Measurements from ENCODE around the gene CAMTA1. TPM values are rescaled to one million over a fixed set of nuclear protein-coding genes. Genes with fewer than 3 reads are reported as not detected.

CAMTA1 gene
- total RNA-seq, 4 donors from 2014 or later, result 45.3 to 68.9 (median 62.0) TPM

DNA sequence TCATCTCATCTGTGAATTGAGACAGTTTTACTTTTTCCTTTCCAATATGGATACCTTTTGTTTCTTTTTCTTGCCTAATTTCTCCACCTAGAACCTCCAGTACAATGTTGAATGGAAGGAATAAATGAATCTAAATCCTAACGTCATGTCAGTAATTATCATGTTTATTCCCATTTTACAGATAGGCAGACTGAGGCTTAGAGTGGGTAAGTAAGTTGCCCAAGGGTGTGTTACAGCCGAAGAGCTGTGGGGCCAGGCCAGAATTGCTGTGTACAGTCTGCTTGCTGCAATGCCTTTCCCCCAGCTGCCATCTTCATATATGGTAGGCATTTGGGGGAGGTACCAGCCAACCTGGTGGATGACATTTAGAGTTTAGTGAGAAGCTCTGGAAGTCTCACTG, 162.7 kb downstream of the CAMTA1 start:
- DNase-seq (ENCODE audit: low spot score), result no peak
- ATAC-seq (ENCODE audit: low FRiP score), result no peak
- TF ChIP-seq, protein P1, sequence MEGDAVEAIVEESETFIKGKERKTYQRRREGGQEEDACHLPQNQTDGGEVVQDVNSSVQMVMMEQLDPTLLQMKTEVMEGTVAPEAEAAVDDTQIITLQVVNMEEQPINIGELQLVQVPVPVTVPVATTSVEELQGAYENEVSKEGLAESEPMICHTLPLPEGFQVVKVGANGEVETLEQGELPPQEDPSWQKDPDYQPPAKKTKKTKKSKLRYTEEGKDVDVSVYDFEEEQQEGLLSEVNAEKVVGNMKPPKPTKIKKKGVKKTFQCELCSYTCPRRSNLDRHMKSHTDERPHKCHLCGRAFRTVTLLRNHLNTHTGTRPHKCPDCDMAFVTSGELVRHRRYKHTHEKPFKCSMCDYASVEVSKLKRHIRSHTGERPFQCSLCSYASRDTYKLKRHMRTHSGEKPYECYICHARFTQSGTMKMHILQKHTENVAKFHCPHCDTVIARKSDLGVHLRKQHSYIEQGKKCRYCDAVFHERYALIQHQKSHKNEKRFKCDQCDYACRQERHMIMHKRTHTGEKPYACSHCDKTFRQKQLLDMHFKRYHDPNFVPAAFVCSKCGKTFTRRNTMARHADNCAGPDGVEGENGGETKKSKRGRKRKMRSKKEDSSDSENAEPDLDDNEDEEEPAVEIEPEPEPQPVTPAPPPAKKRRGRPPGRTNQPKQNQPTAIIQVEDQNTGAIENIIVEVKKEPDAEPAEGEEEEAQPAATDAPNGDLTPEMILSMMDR (IDR thresholded peaks at IDR 0.05), result no peak

DNA sequence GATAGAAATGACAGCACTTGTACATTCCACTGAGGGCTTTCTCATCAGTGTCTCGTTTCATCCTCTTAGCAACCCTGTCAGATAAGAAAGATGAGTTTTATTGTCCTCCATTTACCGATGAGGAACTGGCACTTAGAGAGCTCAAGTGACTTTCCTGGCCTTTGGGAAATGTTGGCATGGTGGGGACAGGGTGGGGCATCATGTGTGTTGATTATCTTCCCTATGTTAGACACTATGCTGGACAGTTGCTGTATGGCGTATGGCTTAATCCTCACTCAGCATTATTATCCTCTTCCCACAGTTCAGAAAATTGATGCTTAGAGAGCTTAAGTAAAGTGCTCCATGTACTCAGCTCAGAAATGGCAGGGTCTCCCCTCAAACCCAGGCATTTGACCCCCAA, 163.2 kb downstream of the CAMTA1 start:
- TF ChIP-seq, protein P1 (IDR thresholded peaks at IDR 0.05), result no peak
- no peak for ATAC-seq (ENCODE audit: low FRiP score)

GRCh38 chr1:6948861-6949260, 163.6 kb downstream of the CAMTA1 start:
- DNase-seq (ENCODE audit: low spot score) (no peak), ATAC-seq (ENCODE audit: low FRiP score) (no peak)
- TF ChIP-seq, protein P1 (IDR thresholded peaks at IDR 0.05), result no peak

More for the DNA sequence above, 163.2 kb downstream of the CAMTA1 start:
- no peak for DNase-seq (ENCODE audit: low spot score)

GRCh38 chr1:6950001-6950765, 164.9 kb downstream of the CAMTA1 start:
- ATAC-seq (ENCODE audit: low FRiP score) (no peak), DNase-seq (ENCODE audit: low spot score) (no peak)
- TF ChIP-seq, protein P1 (IDR thresholded peaks at IDR 0.05), result no peak

GRCh38 chr1:6951536-6951935, 166.3 kb downstream of the CAMTA1 start:
- TF ChIP-seq, protein P1 (IDR thresholded peaks at IDR 0.05), result no peak
- DNase-seq (ENCODE audit: low spot score), result no peak
- no peak for ATAC-seq (ENCODE audit: low FRiP score)

DNA sequence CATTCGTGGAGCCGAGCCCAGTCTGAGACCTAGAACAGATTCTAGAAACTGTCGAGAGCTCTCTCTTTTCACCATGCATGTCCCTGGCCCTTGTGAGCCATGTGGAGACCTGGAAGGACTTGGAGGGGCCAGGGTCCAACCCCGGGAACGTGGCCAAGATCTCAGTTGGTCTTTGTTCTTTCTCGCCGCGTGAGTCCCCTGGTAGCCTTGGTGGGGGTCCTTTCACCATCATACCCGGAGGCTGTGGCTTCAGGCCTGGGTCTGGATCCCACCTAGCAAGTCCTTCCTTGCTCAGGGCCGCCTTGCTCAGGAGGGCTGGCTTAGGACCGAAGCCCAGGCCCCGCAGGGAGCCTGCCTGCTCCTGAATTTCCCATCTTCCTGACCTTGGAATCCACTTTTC, 168.0 kb downstream of the CAMTA1 start:
- TF ChIP-seq, protein P1 (IDR thresholded peaks at IDR 0.05), result no peak
- no peak for DNase-seq (ENCODE audit: low spot score)
- ATAC-seq (ENCODE audit: low FRiP score), result no peak

DNA sequence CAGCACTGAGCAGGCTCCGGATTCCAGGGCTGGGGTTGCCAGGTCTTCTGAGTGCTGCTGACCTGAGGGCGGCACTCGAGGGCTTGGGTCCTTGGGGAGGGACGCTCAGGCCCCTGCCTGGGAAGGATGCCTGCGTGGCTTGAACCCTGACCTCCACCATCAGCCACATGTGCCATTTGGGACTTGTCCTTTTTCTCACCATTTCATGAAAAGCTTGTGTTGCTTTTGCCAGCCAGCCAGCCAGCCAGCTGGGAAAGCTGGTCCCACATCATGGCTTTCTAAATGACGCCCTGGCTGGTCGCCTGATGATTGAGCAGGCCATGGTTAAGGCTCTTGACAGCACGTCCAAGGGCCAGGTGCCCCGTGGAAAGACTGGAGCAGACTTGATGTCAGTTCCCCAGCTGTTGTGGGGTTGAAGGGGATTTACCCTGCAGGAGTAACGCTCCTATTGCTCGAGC, 168.7 kb downstream of the CAMTA1 start:
- TF ChIP-seq, protein P1 (IDR thresholded peaks at IDR 0.05), result no peak
- no peak for ATAC-seq (ENCODE audit: low FRiP score)
- DNase-seq (ENCODE audit: low spot score), result no peak

All from omental fat pad (tissue), 4 donors.